HepG2 (cell line): Measurements from ENCODE around the gene TRABD. TPM values are rescaled to one million over a fixed set of nuclear protein-coding genes. Genes with fewer than 3 reads are reported as not detected.
A peak's percentile ranks its signal among the peaks of the same experiment; 100 is the strongest.

Experiments
- ATAC-seq: fragments of 200-7000 bp; cut with Tn5 transposase; 3 replicates; pipeline ENCODE4 v1.9.1; 2020; ENCODE audit warnings: mild to moderate bottlenecking, moderate library complexity
- BruUV-seq: library from RNA; stranded (reverse); fragments of 400-500 nt; replicated peaks from 2 replicates; lab custom pipeline; 2021; lab: Mats Ljungman, UMichigan
- CTCF ChIA-PET: fragments of 300-600 bp; formaldehyde crosslinking; extraction: SDS; loops from one replicate; lab custom pipeline; 2021; ENCODE audit warnings: low total read pairs, inconsistent platforms, low intra/inter-chr PET ratio; lab: Yijun Ruan, JAX
- POLR2A ChIA-PET: fragments of 350-600 bp; sonication (Branson Sonifier 250); formaldehyde crosslinking; loops from one replicate; lab custom pipeline; 2020; ENCODE audit warnings: antibody characterized with exemption, inconsistent platforms; lab: Yijun Ruan, JAX
- DNase-seq: peaks from one replicate; pipeline ENCODE4 v3.0.0-alpha.2; 2015; ENCODE audit warnings: low spot score
- FAIRE-seq: peaks from 3 replicates; lab custom pipeline; 2011; peaks lifted over from hg19 to GRCh38; lab: Jason Lieb, UNC
- H2AFZ ChIP-seq: one replicate; pipeline ENCODE4 v1.6.1; 2011; ENCODE audit warnings: low read length, inconsistent platforms
- H3K27ac ChIP-seq: fragments of 300-600 bp; 3 replicates; pipeline ENCODE4 v1.8.0; 2011; ENCODE audit warnings: mixed run types, mild to moderate bottlenecking, mixed read lengths, low read length, inconsistent platforms; ENCODE audit not compliant: insufficient read depth; ENCODE audit errors: extremely low read length
- H3K27me3 ChIP-seq, 2 experiments: fragments of 200-600 bp in 1 of 2; 2 replicates in 1 of 2; 3 replicates in 1 of 2; pipeline versions ENCODE4 v1.6.0 to v1.8.0; 2011; ENCODE audit warnings: low read length in 2 of 2, mild to moderate bottlenecking in 2 of 2, moderate library complexity in 2 of 2, inconsistent platforms in 1 of 2; ENCODE audit not compliant: insufficient read depth in 2 of 2, control insufficient read depth in 1 of 2
- H3K36me3 ChIP-seq, 2 experiments: fragments of 200-600 bp in 1 of 2; replicated peaks in 1 of 2; 2 replicates in 1 of 2; 3 replicates in 1 of 2; pipeline versions ENCODE4 v1.5.1 to v1.8.0; 2011; ENCODE audit warnings: low read length in 2 of 2, inconsistent platforms in 1 of 2; ENCODE audit not compliant: insufficient read depth in 2 of 2, control insufficient read depth in 1 of 2
- H3K4me1 ChIP-seq: 2 replicates; pipeline ENCODE4 v1.5.1; 2012; ENCODE audit warnings: low read length, inconsistent platforms; ENCODE audit not compliant: insufficient read depth
- H3K4me2 ChIP-seq: 2 replicates; pipeline ENCODE4 v1.6.0; 2011; ENCODE audit warnings: low read depth, low read length, inconsistent platforms
- H3K4me3 ChIP-seq, 3 experiments: fragments of 200-600 bp in 1 of 3; sonication (generic), shearing (Covaris generic) in 1 of 3; replicated peaks in 1 of 3; 2 replicates each; pipeline ENCODE4 v1.5.1; 2011 to 2016; ENCODE audit warnings: low read length in 3 of 3, inconsistent platforms in 2 of 3, low read depth in 2 of 3, mild to moderate bottlenecking in 2 of 3, control low read depth in 1 of 3, mixed read lengths in 1 of 3; ENCODE audit not compliant: insufficient read depth in 1 of 3
- H3K79me2 ChIP-seq: one replicate; pipeline ENCODE4 v1.6.1; 2011; ENCODE audit warnings: low read length, inconsistent platforms; ENCODE audit not compliant: insufficient read depth
- H3K9ac ChIP-seq: 2 replicates; pipeline ENCODE4 v1.6.0; 2011; ENCODE audit warnings: mild to moderate bottlenecking, low read depth, low read length, inconsistent platforms; ENCODE audit not compliant: insufficient read depth
- H3K9me3 ChIP-seq: 2 replicates; pipeline ENCODE4 v1.5.1; 2012; ENCODE audit warnings: mild to moderate bottlenecking, low read length
- H4K20me1 ChIP-seq: 2 replicates; pipeline ENCODE4 v1.6.0; 2011; ENCODE audit warnings: inconsistent platforms, mild to moderate bottlenecking, low read length, moderate library complexity; ENCODE audit not compliant: insufficient read depth
- AGO2 ChIP-seq: fragments of 200-400 bp; formaldehyde crosslinking; optimal IDR thresholded peaks from 2 replicates; pipeline ENCODE3; 2017; ENCODE audit warnings: mild to moderate bottlenecking, low read depth, low read length, moderate library complexity
- ARID4A ChIP-seq: sonication (generic); formaldehyde crosslinking; IDR thresholded peaks from 2 replicates; pipeline ENCODE4 v1.5.0; 2020; ENCODE audit warnings: mild to moderate bottlenecking, missing genetic modification reagents, borderline replicate concordance
- PCBP1 ChIP-seq: fragments of 200-400 bp; formaldehyde crosslinking; IDR thresholded peaks from 2 replicates; pipeline ENCODE4 v1.6.1; 2017; ENCODE audit warnings: mild to moderate bottlenecking, low read depth, low read length, borderline replicate concordance
- RFX1 ChIP-seq: fragments of 450-650 bp; IDR thresholded peaks from 2 replicates; pipeline ENCODE4 v1.6.1; 2017
- SALL1 ChIP-seq: sonication (generic); formaldehyde crosslinking; IDR thresholded peaks from 2 replicates; pipeline ENCODE4 v1.8.0; 2022; ENCODE audit warnings: mild to moderate bottlenecking, missing genetic modification reagents
- ZBTB33 ChIP-seq: sonication (generic); formaldehyde crosslinking; IDR thresholded peaks from 2 replicates; pipeline ENCODE4 v1.4.0; 2020; ENCODE audit warnings: missing genetic modification reagents
- ZBTB38 ChIP-seq: sonication (generic); formaldehyde crosslinking; IDR thresholded peaks from 2 replicates; pipeline ENCODE4 v1.5.1; 2020; ENCODE audit warnings: mild to moderate bottlenecking, missing genetic modification reagents
- ZBTB7A ChIP-seq: sonication (generic); formaldehyde crosslinking; IDR thresholded peaks from 2 replicates; pipeline ENCODE4 v1.8.0; 2022; ENCODE audit warnings: mild to moderate bottlenecking, missing genetic modification reagents
- ZNF281 ChIP-seq: sonication (generic); formaldehyde crosslinking; IDR thresholded peaks from 2 replicates; pipeline ENCODE4 v1.4.0; 2020; ENCODE audit warnings: missing genetic modification reagents, borderline replicate concordance
- ZNF570 ChIP-seq: sonication (generic); formaldehyde crosslinking; IDR thresholded peaks from 2 replicates; pipeline ENCODE4 v1.4.0; 2020; ENCODE audit warnings: mild to moderate bottlenecking, missing genetic modification reagents, borderline replicate concordance
- ZSCAN20 ChIP-seq: sonication (generic); formaldehyde crosslinking; IDR thresholded peaks from 2 replicates; pipeline ENCODE4 v1.4.0; 2020; ENCODE audit warnings: missing genetic modification reagents, mild to moderate bottlenecking, borderline replicate concordance
- WGBS: methylation state at CpG from one replicate; pipeline ENCODE4 v1.1.6; 2017; ENCODE audit warnings: low lambda C conversion rate; 5-methylcytosine and 5-hydroxymethylcytosine counted together
- in situ Hi-C: cut with HindIII; loops from 2 replicates; pipeline ENCODE4 v1.10.0; 2017; ENCODE audit warnings: low pct_unique_long_range_greater_than_20kb; ENCODE audit not compliant: extremely low pct_ligation_motif_present
- intact Hi-C: fragments of 100-400 bp; cut with micrococcal nuclease; formaldehyde crosslinking; loops from one replicate; pipeline ENCODE4 v1.10.0; 2022; ENCODE audit not compliant: unreplicated experiment
- polyA plus RNA-seq, 8 experiments: library from polyadenylated mRNA; depleted of rRNA in 3 of 8; stranded (reverse) in 7 of 8; unstranded in 1 of 8; fragments of >200 nt; fragmentation: Illumina TruSeq in 4 of 8; extraction: Trizol in 4 of 8; gene quantifications; 2 replicates each; pipeline versions ENCODE4 v1.2.1 to v1.2.3, GENCODE V29; 2011 to 2016; ENCODE audit warnings: low read depth in 4 of 8, missing spikeins in 1 of 8, mixed read lengths in 1 of 8; ENCODE audit not compliant: insufficient read depth in 1 of 8
- total RNA-seq, 5 experiments: library from RNA; depleted of rRNA; stranded (reverse); fragments of >200 nt; fragmentation: Illumina TruSeq; extraction: Trizol; gene quantifications; 2 replicates each; pipeline ENCODE4 v1.2.3, GENCODE V29; 2016; ENCODE audit warnings: low read depth in 1 of 5

Gene TRABD
- total and polyA plus RNA-seq, 2 of the 13 experiments (the other 11 are each of a cell fraction or from before 2014, with no cell fraction given), result 21.5 to 28.9 TPM

- no peak overlapping the region for H3K4me2 ChIP-seq
- no CpG with 5 or more reads among the region's 10 CpGs for WGBS
- intact Hi-C loops (no loop called here), in situ Hi-C loops (loop anchor here (5.0 kb wide), 1 partner anchor 59 kb away; no protein-coding TSS in a partner anchor)
- H3K27me3 ChIP-seq, result no peaks in the 10 kb centered on the region
- H3K4me1 ChIP-seq, result peaks cover 36% of the 10 kb centered on the region
- ChIA-PET CTCF (interaction anchor here (0.9 kb wide), 1 partner anchor 57 kb away, joined by 5 read pairs; no protein-coding TSS in a partner anchor), POLR2A (interaction anchor here (0.7 to 1.2 kb wide), 2 partner anchors 23 to 61 kb away, joined by 3 read pairs; no protein-coding TSS in a partner anchor)
- H3K4me3 ChIP-seq, result no peak overlapping the region
- no peak overlapping the region for H2AFZ ChIP-seq
- H3K27ac ChIP-seq, result no peak overlapping the region
- H3K9me3 ChIP-seq, result no peaks in the 10 kb centered on the region
- H4K20me1 ChIP-seq, result peaks cover 11% of the 10 kb centered on the region
- H3K36me3 ChIP-seq, result peaks cover 5 to 30% of the 10 kb centered on the region in 2 experiments; a peak in 4 of 5 replicates
- H3K9ac ChIP-seq, result no peak overlapping the region
- ATAC-seq (peak; percentile 63), FAIRE-seq (no peak), DNase-seq (peak; percentile 35)
- peaks cover 18% of the 10 kb centered on the region for H3K79me2 ChIP-seq
- no TSS peak for BruUV-seq
- TF ChIP-seq ZBTB38 (CRISPR knock-in tag) (0 out of 2 replicates have a peak, but pooled peaks have one; percentile 19), ZSCAN20 (no peak), ZBTB33 (CRISPR knock-in tag) (peak; percentile 28; the same call in 1 of the 2 replicates), AGO2 (peak; percentile 11), ZBTB7A (CRISPR knock-in tag) (0 out of 2 replicates have a peak, but pooled peaks have one; percentile 37), SALL1 (CRISPR knock-in tag) (0 out of 2 replicates have a peak, but pooled peaks have one; percentile 3), ZNF281 (peak; percentile 20; the same call in 1 of the 2 replicates), RFX1 (no peak), PCBP1 (no peak), ZNF570 (no peak), ARID4A (CRISPR knock-in tag) (0 out of 2 replicates have a peak, but pooled peaks have one; percentile 13)
Measured at GRCh38 chr22:50206599-50206998, 20.9 kb downstream of the TRABD start.
